ENCODE data around the gene FOXD1. TPM values are rescaled to one million over a fixed set of nuclear protein-coding genes. Genes with fewer than 3 reads are reported as not detected.

Gene FOXD1
- total and polyA plus RNA-seq, 2 of the 4 experiments (the other 2 are of a cell fraction), result 3.2 to 23.1 TPM

- no peak for DNase-seq
- Histone ChIP-seq H3K9me1 (ENCODE audit: insufficient read depth, low read length) (no peaks in the 10 kb centered on the region; the same call in 1 of the 2 replicates), H3K23ac (ENCODE audit: low read depth, low read length) (no peak overlapping the region), H4K8ac (ENCODE audit: low read depth in 2 of 2, low read length in 2 of 2) (no peak overlapping the region), H3K9me3 (ENCODE audit: control insufficient read depth, insufficient read depth, low read length) (no peaks in the 10 kb centered on the region), H2BK120ac (ENCODE audit: low read depth, low read length) (no peak overlapping the region), H3K9ac (ENCODE audit: low read depth, low read length) (no peak overlapping the region), H3K18ac (ENCODE audit: low read depth, low read length) (no peak overlapping the region), H2AK5ac (ENCODE audit: low read depth, low read length) (no peak overlapping the region), H4K5ac (ENCODE audit: low read depth, low read length) (no peak overlapping the region), H3K27me3 (ENCODE audit: control insufficient read depth, insufficient read depth, low read length) (no peaks in the 10 kb centered on the region), H3K4me1 (ENCODE audit: control insufficient read depth, insufficient read depth, low read length) (peaks cover 6% of the 10 kb centered on the region), H2BK15ac (ENCODE audit: low read depth, low read length) (no peak overlapping the region), H2BK20ac (ENCODE audit: low read depth, low read length) (no peak overlapping the region), H2AK9ac (replicated peaks; ENCODE audit: low read depth, low read length, poor library complexity) (no peak overlapping the region), H2BK5ac (ENCODE audit: low read depth, low read length, poor library complexity, severe bottlenecking) (no peak overlapping the region), H3K56ac (ENCODE audit: extremely low read depth, insufficient read depth, low read length) (no peak overlapping the region), H3K36me3 (ENCODE audit: control insufficient read depth, insufficient read depth, low read length) (no peaks in the 10 kb centered on the region), H3K79me1 (ENCODE audit: low read depth in 1 of 2, low read length in 2 of 2) (peaks cover 0 to 20% of the 10 kb centered on the region in 2 experiments; a peak in 2 of 4 replicates), H3K27ac (ENCODE audit: insufficient read depth, low read length) (no peak overlapping the region), H3K4me3 (ENCODE audit: insufficient read depth, low read depth, low read length) (no peak overlapping the region), H3K4me2 (ENCODE audit: low read depth, low read length) (no peak overlapping the region), H4K91ac (ENCODE audit: insufficient read depth, low read depth, low read length) (no peak overlapping the region), H4K20me1 (ENCODE audit: insufficient read depth, low read length) (no peaks in the 10 kb centered on the region), H3K4ac (ENCODE audit: low read depth, low read length) (no peak overlapping the region), H3K14ac (replicated peaks; ENCODE audit: low read depth, low read length) (no peak overlapping the region), H2AFZ (replicated peaks; ENCODE audit: low read length, poor library complexity) (no peak overlapping the region)
- ChIA-PET POLR2A (ENCODE audit: unreplicated experiment) (no interaction called here), CTCF (interaction anchor here (1.0 to 2.3 kb wide), 3 partner anchors 13 to 68 kb away, joined by 3 to 11 read pairs (median 4); no protein-coding TSS in a partner anchor)
- dilution Hi-C loops (cut with HindIII; ENCODE audit: low sequenced_read_pairs, unreplicated experiment), result no loop called here
- intact Hi-C loops (cut with micrococcal nuclease), result no loop called here
- TF ChIP-seq FOS (IDR thresholded peaks at IDR 0.05; ENCODE audit: low read depth, low read length), result no peak
- TF ChIP-seq ELK1 (IDR thresholded peaks at IDR 0.05; ENCODE audit: borderline replicate concordance, low read depth, low read length), result no peak
- no peak for TF ChIP-seq CTCF (conservative IDR thresholded peaks at IDR 0.05; ENCODE audit: low read depth, low read length)
- TF ChIP-seq RCOR1 (IDR thresholded peaks at IDR 0.05; ENCODE audit: insufficient replicate concordance, low read length), result no peak
- no peak for TF ChIP-seq MAZ (IDR thresholded peaks at IDR 0.05; ENCODE audit: borderline replicate concordance, low read depth, low read length)
- no peak for TF ChIP-seq SMC3 (IDR thresholded peaks at IDR 0.05; ENCODE audit: low read depth, low read length)
- TF ChIP-seq MAFK (IDR thresholded peaks at IDR 0.05; ENCODE audit: low read depth, low read length), result no peak
- no peak for TF ChIP-seq BHLHE40 (IDR thresholded peaks at IDR 0.05; ENCODE audit: low read depth, low read length)
- WGBS, 2 experiments (ENCODE audit: extremely low coverage in 2 of 2, insufficient read length in 1 of 2), result no CpG with 5 or more reads among the region's 1 CpG
- ATAC-seq (ENCODE audit: low read depth), result no peak
- no TSS peak for BruUV-seq (replicated peaks)
- in situ Hi-C loops (cut with MboI; ENCODE audit: low sequenced_read_pairs), result no loop called here
These were observed 13.7 kb downstream of the FOXD1 start for GRCh38 chr5:73434907-73435306.

Measured in IMR-90 (cell line).